ENCODE results near the gene TBCEL.

Gene TBCEL

DNA sequence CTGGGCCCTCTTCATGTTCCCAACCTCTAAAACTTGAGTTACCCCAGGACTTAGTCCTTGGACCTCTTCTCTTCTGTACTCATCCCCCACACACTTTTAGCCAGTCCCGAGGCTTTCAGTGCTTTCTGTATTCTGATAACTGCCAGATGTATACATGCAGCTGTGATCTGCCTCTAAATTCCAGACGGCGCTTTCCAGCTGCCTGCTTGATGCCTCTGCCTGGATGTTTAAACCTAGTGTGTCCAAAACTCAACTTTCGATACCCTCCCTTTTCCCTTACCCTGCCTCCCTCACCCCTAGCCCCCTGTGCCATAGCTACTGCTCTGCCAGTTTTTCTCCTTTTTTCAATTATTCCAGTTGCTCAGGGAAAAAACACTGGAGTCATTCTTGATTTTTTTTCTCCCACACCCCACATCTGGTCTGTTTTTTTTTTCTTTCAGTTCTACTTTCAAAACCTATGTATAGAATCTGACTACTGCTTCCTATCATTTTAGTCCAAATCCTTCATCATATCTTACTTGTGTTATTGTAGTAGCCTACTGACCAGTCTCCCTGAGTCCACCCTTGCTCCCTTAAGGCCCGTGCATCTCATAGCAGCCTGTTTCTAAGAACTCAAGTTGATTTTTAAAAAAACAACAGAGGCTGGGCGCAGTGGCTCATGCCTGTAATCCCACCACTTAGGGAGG, 44.2 kb downstream of the TBCEL start:
- Histone ChIP-seq H3K79me2 (ENCODE audit: control insufficient read depth, low read length) (no peaks in the 10 kb centered on the region), H3K27me3 (ENCODE audit: control insufficient read depth, low read length) (no peaks in the 10 kb centered on the region), H4K20me1 (ENCODE audit: control insufficient read depth, insufficient read depth, low read depth, low read length) (no peaks in the 10 kb centered on the region), H3K27ac (ENCODE audit: low read depth, low read length) (no peak overlapping the region), H3K36me3 (ENCODE audit: control insufficient read depth, low read length) (peaks cover 17% of the 10 kb centered on the region), H3K4me2 (ENCODE audit: low read length) (no peak overlapping the region), H3K9me2 (replicated peaks; ENCODE audit: control insufficient read depth, low read length) (no peaks in the 10 kb centered on the region), H3F3A (ENCODE audit: control insufficient read depth, insufficient read depth) (no peaks in the 10 kb centered on the region), H3K4me3 (ENCODE audit: low read length) (no peak overlapping the region), H3K9me3 (ENCODE audit: control insufficient read depth, insufficient read depth, low read length) (no peaks in the 10 kb centered on the region), H3K4me1 (ENCODE audit: control insufficient read depth, low read length) (no peaks in the 10 kb centered on the region)
- TF ChIP-seq EZH2phosphoT487 (IDR thresholded peaks at IDR 0.05; ENCODE audit: borderline replicate concordance, low read length): no peak
- TF ChIP-seq, protein P1, sequence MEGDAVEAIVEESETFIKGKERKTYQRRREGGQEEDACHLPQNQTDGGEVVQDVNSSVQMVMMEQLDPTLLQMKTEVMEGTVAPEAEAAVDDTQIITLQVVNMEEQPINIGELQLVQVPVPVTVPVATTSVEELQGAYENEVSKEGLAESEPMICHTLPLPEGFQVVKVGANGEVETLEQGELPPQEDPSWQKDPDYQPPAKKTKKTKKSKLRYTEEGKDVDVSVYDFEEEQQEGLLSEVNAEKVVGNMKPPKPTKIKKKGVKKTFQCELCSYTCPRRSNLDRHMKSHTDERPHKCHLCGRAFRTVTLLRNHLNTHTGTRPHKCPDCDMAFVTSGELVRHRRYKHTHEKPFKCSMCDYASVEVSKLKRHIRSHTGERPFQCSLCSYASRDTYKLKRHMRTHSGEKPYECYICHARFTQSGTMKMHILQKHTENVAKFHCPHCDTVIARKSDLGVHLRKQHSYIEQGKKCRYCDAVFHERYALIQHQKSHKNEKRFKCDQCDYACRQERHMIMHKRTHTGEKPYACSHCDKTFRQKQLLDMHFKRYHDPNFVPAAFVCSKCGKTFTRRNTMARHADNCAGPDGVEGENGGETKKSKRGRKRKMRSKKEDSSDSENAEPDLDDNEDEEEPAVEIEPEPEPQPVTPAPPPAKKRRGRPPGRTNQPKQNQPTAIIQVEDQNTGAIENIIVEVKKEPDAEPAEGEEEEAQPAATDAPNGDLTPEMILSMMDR (IDR thresholded peaks at IDR 0.05; ENCODE audit: low read depth, low read length, poor library complexity, severe bottlenecking): no peak

DNA sequence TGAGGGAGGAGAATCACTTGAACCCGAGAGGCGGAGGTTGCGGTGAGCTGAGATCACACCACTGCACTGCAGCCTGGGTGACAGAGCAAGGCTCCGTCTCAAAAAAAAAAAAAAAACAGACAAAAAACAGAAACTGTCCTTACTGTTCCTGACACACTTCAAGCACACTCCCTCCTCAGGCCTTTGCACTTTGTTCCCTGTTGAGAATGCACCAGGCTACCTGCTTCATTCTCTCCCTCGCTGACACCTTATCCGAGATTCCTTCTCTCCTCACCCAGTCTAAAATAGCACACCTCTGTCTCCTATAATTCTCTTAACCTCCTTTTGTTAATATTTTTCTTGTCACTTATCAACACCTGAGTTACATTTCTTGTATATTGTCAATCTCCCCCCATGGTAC, 44.9 kb downstream of the TBCEL start:
- Histone ChIP-seq H3K27ac (ENCODE audit: low read depth, low read length) (no peak overlapping the region), H3K9me3 (ENCODE audit: control insufficient read depth, insufficient read depth, low read length) (no peaks in the 10 kb centered on the region), H3K27me3 (ENCODE audit: control insufficient read depth, low read length) (no peaks in the 10 kb centered on the region), H4K20me1 (ENCODE audit: control insufficient read depth, insufficient read depth, low read depth, low read length) (no peaks in the 10 kb centered on the region), H3F3A (ENCODE audit: control insufficient read depth, insufficient read depth) (no peaks in the 10 kb centered on the region), H3K36me3 (ENCODE audit: control insufficient read depth, low read length) (peaks cover 17% of the 10 kb centered on the region), H3K4me2 (ENCODE audit: low read length) (no peak overlapping the region), H3K4me3 (ENCODE audit: low read length) (no peak overlapping the region), H3K9me2 (replicated peaks; ENCODE audit: control insufficient read depth, low read length) (no peaks in the 10 kb centered on the region), H3K4me1 (ENCODE audit: control insufficient read depth, low read length) (no peaks in the 10 kb centered on the region), H3K79me2 (ENCODE audit: control insufficient read depth, low read length) (no peaks in the 10 kb centered on the region)
- TF ChIP-seq EZH2phosphoT487 (IDR thresholded peaks at IDR 0.05; ENCODE audit: borderline replicate concordance, low read length): no peak
- TF ChIP-seq, protein P1 (IDR thresholded peaks at IDR 0.05; ENCODE audit: low read depth, low read length, poor library complexity, severe bottlenecking): no peak

DNA sequence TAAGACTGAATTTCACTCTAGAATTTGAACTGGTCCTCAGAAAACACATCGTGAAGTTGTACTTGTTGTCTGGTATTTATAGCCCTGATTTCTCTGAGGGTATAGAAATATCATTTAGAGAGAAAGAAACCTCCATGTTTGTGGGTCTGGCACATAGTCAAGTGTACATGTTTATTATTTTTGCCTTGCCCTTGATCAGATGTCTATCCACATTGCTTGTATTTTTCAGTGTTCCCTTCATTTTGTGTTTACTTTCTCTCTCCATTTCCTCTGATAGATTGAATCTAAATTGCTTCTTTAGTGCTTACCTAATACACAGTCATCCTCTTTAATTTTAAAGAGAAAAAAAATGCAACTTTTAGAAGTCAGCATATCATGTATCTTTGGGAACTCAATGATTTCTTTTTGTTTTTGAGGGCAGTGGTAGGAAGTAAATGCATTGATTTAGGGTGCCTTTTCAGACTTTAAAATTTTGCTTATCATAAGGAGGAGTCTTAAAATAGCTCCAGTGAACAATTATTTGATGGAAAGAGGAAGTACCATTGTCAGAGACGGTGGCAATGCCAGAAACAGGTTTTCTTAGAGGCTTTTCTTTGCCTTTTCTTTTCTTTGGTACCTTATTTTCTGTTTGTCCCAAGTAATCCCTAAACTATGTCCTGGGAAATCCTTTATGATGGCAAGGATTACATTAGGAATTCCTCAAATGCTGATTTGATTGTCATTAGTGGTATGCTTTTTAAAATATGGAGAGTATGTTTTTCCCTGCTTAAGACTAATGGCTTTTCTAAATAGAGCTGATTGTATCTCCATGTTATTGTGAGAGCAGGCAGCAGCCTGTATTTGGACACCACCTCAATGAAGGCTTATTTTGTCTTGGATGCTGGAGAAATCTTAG, 47.3 kb downstream of the TBCEL start:
- Histone ChIP-seq H4K20me1 (ENCODE audit: control insufficient read depth, insufficient read depth, low read depth, low read length) (no peaks in the 10 kb centered on the region), H3K36me3 (ENCODE audit: control insufficient read depth, low read length) (peaks cover 6% of the 10 kb centered on the region), H3K4me1 (ENCODE audit: control insufficient read depth, low read length) (no peaks in the 10 kb centered on the region), H3K9me2 (replicated peaks; ENCODE audit: control insufficient read depth, low read length) (no peaks in the 10 kb centered on the region), H3K27me3 (ENCODE audit: control insufficient read depth, low read length) (no peaks in the 10 kb centered on the region), H3F3A (ENCODE audit: control insufficient read depth, insufficient read depth) (no peaks in the 10 kb centered on the region), H3K4me2 (ENCODE audit: low read length) (no peak overlapping the region), H3K79me2 (ENCODE audit: control insufficient read depth, low read length) (no peaks in the 10 kb centered on the region), H3K4me3 (ENCODE audit: low read length) (no peak overlapping the region), H3K9me3 (ENCODE audit: control insufficient read depth, insufficient read depth, low read length) (no peaks in the 10 kb centered on the region), H3K27ac (ENCODE audit: low read depth, low read length) (no peak overlapping the region)
- no peak for TF ChIP-seq EZH2phosphoT487 (IDR thresholded peaks at IDR 0.05; ENCODE audit: borderline replicate concordance, low read length)
- TF ChIP-seq, protein P1 (IDR thresholded peaks at IDR 0.05; ENCODE audit: low read depth, low read length, poor library complexity, severe bottlenecking): no peak

Data from DOHH2 (cell line).